HG02763 (cell line): ENCODE measurements around the gene PPP1R3G.
"Not testable (repeated sequence)": the region's sequence is repeated elsewhere in the genome, so short reads cannot be mapped to it uniquely, and the experiment has no call there.

Source experiments
- ATAC-seq: cut with Tn5 transposase; IDR thresholded peaks from one replicate; pipeline ENCODE4 v1.9.1; 2021; ENCODE audit warnings: mild to moderate bottlenecking, moderate library complexity; ENCODE audit not compliant: unreplicated experiment

The PPP1R3G gene

GRCh38 chr6:5116243-5116991, 31.3 kb downstream of the PPP1R3G start:
- ATAC-seq, result no peak

DNA sequence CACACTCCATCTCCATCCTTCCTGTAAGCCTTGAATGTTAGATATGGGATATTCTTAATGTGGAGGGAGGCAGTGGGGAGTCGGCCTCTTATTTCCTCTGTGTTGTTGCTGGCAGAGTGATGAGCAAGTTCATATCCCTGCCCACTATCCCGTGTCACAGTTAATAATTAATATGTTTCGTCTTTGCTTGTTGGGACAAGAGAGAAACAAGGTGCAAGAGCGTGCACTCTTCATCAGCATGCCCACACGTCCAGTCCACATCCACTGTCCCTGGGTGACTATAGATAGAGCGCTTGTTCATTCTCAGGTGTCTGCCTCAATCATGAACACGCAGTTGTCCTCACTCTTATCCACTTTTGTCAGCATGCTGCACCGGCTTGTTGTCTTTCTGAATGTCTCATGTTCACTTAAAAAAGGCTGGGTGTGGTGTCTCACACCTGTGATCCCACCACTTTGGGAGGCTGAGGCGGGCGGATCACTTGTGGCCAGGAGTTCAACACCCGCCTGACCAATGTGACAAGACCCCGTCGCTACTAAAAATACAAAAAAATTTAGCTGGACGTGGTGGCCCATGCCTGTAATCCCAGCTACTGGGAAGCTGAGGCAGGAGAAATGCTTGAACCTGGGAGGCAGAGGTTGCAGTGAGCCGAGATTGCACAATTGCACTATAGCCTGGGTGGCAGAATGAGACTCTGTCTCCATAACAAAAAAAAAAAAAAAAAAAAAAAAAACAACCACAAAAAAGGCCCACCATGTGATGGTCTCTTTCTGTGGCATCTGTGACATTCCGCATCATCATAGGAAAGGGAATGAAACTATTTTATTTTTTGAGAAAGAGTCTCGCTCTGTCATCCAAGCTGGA, 34.2 kb downstream of the PPP1R3G start:
- ATAC-seq, result no peak

GRCh38 chr6:5120011-5120410, 34.9 kb downstream of the PPP1R3G start:
- no peak for ATAC-seq

DNA sequence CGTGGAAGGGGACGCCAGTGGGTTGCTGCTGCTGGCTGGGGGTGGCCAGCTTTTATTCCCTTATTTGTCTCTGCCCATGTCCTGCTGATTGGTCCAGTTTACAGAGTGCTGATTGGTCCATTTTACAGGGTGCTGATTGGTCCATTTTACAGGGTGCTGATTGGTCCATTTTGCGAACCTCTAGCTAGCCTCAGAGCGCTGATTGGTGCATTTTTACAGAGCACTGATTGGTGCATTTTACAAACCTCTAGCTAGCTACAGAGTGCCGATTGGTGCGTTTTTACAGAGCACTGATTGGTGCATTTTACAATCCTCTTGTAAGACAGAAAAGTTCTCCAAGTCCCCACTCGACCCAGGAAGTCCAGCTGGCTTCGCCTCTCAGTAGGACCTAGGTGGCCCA, 35.4 kb downstream of the PPP1R3G start:
- ATAC-seq, result not testable (repeated sequence)

DNA sequence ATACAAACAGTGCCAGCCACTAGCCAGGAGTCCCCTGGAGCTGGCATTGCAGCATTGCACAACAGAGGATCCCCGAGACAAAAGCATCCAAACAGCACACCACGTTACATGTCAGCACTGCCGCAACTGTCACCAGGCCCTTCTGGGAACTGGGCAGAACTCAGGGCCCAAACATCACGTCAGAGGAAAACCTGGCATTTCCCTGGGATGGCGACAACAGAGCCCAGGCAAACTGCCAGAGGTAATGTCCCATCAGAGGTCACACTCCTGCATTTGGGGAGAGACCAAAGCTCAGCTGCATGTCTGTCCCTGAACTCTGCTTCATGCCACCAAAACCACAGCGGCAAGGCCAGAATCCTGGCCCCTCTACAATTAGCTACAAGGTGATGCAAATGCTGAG, 36.3 kb downstream of the PPP1R3G start:
- no peak for ATAC-seq

DNA sequence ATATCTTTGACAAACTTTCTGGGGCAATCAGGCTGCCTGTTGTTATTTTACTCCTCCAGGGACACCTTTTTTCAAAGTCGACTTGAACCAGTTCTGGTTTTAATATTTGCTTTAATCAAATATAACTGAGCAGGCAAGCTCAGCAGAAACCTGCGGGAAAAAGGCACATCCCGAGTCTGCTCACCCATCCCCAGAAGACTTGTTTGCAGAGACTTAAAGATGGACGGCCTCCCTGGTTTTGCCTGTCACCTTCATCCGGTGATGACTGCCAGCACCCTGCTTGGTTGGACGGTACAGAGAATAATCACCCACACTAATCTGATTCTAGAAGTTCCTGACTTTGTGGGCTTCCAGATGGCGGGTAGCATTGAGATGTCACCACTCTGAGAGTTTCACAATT, 36.8 kb downstream of the PPP1R3G start:
- ATAC-seq, result no peak

GRCh38 chr6:5122504-5123112, 37.5 kb downstream of the PPP1R3G start:
- no peak for ATAC-seq

DNA sequence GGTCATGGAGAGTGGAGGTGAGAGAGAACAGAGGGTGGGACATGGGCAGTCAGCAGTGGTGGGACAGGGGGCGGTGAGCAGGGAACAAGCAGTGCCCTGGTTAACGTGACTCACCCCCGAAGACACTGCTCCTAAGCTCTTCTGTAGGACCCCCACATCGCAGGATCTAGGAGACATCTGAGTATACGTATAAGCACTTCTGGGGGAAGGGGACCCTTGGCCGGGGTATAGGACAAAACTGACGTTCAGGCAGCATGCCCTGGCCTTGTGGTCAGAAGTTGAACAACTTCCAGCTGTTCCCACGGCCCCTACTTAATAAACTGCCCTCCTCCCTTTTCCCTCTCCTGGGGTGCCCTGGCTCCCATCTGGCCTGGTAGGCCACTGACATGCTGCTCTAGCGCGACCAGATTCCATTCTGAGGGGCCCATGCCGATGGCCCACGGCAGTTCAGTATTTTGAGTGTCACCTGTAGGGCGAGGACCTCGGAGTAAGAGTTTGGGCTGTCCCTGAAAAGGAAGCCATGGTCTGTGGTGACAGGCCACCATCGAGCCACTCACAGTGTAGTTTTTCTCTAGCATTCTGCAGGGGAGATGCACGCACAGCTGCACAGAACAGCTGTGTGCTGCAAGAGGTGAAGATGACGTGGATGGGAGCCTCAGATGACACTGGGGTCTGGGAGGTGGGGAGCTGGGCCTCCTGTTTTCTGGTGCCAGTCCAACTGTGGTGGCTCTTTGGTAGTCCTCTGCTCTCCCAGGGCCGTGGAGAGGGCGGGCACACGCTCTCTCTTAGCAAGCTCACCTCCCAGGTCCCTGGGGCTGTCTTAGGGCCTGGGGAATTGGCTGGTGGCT, 38.4 kb downstream of the PPP1R3G start:
- ATAC-seq, result no peak

DNA sequence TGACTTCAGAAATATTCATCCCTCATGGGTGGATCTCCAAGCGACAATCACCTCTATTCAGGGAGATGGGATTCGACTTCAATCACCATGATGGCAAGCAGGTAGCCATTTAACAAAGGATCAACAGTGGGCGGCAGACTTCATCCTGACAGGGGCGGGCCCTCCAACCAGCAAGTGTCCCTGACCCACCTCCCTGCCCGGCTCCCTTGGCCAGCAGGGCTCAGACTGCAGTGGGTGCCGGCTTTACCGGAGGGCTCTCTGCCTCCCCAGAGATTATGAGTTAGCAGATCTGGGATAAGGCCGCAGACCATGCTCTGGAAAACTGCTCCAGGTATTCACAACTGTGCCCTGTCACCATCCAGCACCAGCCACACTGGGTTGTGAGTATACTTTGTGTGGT, 39.4 kb downstream of the PPP1R3G start:
- ATAC-seq, result no peak

DNA sequence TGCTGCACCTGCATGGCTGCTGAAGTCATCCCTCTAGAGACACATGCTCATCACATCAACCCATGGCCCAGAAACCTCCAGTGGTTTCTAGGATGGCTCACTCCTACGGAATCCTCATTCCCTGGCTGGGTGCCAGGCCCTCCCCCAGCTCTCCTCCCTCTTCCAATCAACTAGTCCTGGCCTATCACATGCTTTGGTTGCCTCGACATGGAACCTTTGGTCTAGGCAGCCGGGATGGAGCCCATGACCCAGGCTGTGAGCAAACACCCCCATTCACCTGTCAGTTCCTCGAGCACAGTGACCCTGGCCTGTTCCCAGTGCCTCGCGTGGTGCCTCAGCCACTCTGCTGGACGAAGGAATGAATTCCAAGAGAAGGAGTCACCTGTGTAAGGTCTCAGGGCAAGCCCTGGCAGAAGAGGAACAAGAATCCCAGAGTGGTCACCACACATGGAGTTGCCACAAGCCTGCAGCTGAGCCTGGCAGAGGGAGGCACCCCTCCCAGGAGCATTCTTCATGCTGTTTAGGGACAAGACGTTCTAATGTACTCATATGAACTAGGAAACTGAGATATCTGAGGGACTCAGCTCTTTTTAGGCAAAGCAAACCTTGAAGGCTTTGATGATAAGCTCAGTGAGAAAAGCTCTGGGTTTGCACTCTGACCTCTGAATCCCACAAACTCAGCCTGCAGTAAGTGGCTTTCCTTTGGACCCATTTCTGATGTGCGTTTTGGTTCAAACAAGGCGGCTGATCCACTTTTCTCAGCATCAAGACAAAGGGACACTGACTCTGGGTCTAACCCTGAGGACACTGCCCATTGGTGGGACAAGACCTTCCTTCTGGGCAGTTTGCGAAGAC, 40.2 kb downstream of the PPP1R3G start:
- no peak for ATAC-seq

DNA sequence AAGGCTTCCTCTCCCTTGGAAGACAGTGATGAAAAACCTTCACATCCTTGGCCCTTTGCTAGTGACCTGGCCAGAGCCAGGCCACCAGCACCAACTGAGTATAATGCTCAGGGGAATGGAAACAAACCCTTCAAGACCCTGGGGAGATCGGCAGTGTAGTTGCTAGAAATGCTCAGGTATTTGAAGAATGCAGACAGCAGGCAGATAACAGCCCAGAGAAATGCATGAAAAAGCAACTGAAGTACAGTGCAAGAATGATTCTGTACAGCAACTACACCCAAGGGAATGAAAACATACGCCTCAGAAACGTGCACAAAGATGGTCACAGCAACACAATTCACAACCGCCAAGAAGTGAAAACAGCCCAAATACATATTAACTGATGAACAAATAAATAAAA, 41.1 kb downstream of the PPP1R3G start:
- no peak for ATAC-seq

DNA sequence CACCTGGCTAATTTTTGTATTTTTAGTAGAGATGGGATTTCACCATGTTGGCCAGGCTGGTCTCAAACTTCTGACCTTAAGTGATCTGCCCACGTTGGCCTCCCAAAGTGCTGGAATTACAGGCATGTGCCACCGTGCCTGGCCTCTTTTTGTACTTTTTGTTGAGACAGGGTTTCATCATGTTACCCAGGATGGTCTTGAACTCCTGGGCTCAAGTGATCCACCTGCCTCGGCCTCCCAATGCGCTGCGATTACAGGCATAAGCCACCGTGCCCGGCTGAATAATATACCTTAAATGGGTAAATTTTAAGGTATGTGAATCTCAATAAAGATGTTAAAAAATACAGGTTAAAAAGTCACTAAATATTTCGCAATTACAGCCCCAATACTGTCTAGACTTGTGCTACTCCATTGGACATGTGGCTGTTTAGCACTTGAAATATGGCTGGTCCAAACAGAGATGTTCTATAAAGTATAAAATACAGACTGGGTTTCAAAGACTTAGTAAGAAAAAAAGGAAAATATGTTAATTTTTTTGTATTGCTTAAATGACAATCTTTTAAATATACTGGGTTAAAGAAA, 42.1 kb downstream of the PPP1R3G start:
- ATAC-seq, result no peak

GRCh38 chr6:5128351-5128750, 43.2 kb downstream of the PPP1R3G start:
- no peak for ATAC-seq

DNA sequence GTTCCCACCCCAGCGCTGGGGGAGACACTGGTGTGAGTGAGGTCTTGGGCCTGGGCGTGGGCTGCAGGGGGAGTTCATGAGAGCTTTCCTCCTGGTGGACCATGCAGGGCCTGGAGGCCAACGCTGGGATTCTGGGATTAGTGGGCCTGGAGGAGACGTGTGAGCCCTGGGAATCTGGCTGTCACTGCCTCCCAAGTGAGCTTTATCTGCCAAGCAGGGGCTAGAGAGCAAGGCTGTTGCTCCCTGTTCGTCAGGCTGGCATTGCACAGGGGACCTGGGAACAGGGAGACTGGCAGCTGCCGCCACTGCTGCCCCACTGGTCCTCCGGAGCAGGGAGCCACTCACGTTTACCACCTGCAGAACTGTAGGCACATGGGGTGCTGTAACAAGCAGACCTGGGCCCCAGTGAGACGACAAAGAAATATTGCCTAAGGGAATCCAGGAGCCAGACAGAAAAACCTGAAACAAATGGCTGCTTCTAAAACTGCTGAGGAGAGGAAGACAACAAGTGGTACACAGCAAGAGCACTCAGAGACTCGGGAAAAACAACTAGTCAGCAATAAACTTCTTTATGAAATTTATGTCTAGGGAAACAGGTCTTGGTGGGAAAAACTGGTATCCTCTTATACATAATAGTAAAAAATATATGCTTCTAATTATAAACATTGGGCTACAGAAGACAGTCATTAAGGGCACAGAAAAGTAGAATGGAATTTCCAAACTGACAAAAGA, 45.2 kb downstream of the PPP1R3G start:
- ATAC-seq, result no peak

GRCh38 chr6:5132731-5133130, 47.6 kb downstream of the PPP1R3G start:
- ATAC-seq, result peak; percentile 59

- no peak for ATAC-seq
Measured at GRCh38 chr6:5133943-5134342, 48.8 kb downstream of the PPP1R3G start.

DNA sequence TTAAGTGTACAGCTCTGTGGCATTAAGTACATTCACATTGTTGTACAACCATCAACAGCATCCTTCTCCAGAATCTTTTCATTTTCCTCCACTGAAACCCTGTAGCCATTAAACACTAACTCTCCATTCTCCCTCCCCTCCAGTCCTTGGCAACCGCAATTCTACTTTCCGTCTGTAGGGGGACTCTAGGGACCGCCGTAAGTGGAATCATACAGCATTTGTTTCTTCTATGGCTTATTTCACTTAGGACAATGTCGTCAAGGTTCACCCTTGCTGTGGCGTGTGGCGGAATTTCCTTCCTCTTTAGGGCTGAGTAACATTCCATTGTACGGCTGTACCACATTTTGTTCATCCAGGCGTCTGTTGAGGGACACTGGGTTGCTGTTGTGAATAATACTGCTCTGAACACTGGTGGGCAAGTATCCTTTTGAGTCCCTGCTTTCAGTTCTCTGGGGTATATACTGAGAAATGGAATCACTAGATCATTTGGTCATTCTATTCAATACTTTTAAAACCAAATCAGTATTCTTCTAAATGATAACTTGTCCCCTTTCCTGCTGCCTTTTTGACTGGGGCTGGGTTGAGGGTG, 50.7 kb downstream of the PPP1R3G start:
- ATAC-seq, result no peak

- no peak for ATAC-seq
Measured at GRCh38 chr6:5136851-5137250, 51.7 kb downstream of the PPP1R3G start.
